ENCODE measurements around the gene MRPL54. TPM values are rescaled to one million over a fixed set of nuclear protein-coding genes. Genes with fewer than 3 reads are reported as not detected.

The MRPL54 gene
- total and polyA plus RNA-seq, 5 donors = 62.9 to 129 (median 73.7) TPM

- 3% methylated on average over 101 of the region's 101 CpGs for WGBS
- Histone ChIP-seq H3K27ac (ENCODE audit: low read length) (no peak within 1 kb of the TSS), H3K4me1 (ENCODE audit: control insufficient read depth, insufficient read depth, low read length) (no peaks in the 10 kb centered on the region), H3K4me3 (ENCODE audit: low read length) (peak within 1 kb of the TSS; percentile 36), H3K9me3 (ENCODE audit: control insufficient read depth, low read length) (peaks cover 10% of the 10 kb centered on the region), H3K27me3 (ENCODE audit: control insufficient read depth, insufficient read depth) (no peaks in the 10 kb centered on the region)
- DNase-seq = peak in 1 of 3 donors; percentile 44
- intact Hi-C loops (cut with DNase I) = no loop called here
- peak in 1 of 2 donors; percentile 24 for ATAC-seq
Observed at GRCh38 chr19:3785938-3786824, 23.7 kb downstream of the MRPL54 start, which contains the start of gene MATK. MATK (minus strand) TSS chr19:3786381; CDS start chr19:3785135, 1,246 bp downstream.

GRCh38 chr19:3788996-3789778 is 26.7 kb downstream of the MRPL54 start:
- no peak overlapping the region for H3K4me3 ChIP-seq (ENCODE audit: low read length)
- ATAC-seq (no peak), DNase-seq (peak in 1 of 3 donors; percentile 31)
- 47% methylated on average over 15 of the region's 16 CpGs for WGBS
- no peaks in the 10 kb centered on the region for H3K9me3 ChIP-seq (ENCODE audit: control insufficient read depth, low read length)
- H3K27ac ChIP-seq (ENCODE audit: low read length) = no peak overlapping the region
- no peaks in the 10 kb centered on the region for H3K4me1 ChIP-seq (ENCODE audit: control insufficient read depth, insufficient read depth, low read length)
- intact Hi-C loops (cut with DNase I) = no loop called here
- no peaks in the 10 kb centered on the region for H3K27me3 ChIP-seq (ENCODE audit: control insufficient read depth, insufficient read depth)

GRCh38 chr19:3790209-3790734 is 27.8 kb downstream of the MRPL54 start:
- intact Hi-C loops (cut with DNase I) = no loop called here
- H3K27me3 ChIP-seq (ENCODE audit: control insufficient read depth, insufficient read depth) = no peaks in the 10 kb centered on the region
- 61% methylated on average over 6 of the region's 6 CpGs for WGBS
- H3K27ac ChIP-seq (ENCODE audit: low read length) = no peak overlapping the region
- ATAC-seq (no peak), DNase-seq (peak in 1 of 3 donors; percentile 9)
- no peak overlapping the region for H3K4me3 ChIP-seq (ENCODE audit: low read length)
- H3K9me3 ChIP-seq (ENCODE audit: control insufficient read depth, low read length) = no peaks in the 10 kb centered on the region
- no peaks in the 10 kb centered on the region for H3K4me1 ChIP-seq (ENCODE audit: control insufficient read depth, insufficient read depth, low read length)

GRCh38 chr19:3790941-3791340 is 28.5 kb downstream of the MRPL54 start:
- Histone ChIP-seq H3K4me1 (ENCODE audit: control insufficient read depth, insufficient read depth, low read length) (no peaks in the 10 kb centered on the region), H3K27me3 (ENCODE audit: control insufficient read depth, insufficient read depth) (no peaks in the 10 kb centered on the region), H3K4me3 (ENCODE audit: low read length) (no peak overlapping the region), H3K27ac (ENCODE audit: low read length) (no peak overlapping the region), H3K9me3 (ENCODE audit: control insufficient read depth, low read length) (no peaks in the 10 kb centered on the region)
- intact Hi-C loops (cut with DNase I) = no loop called here
- WGBS = 82% methylated on average over 7 of the region's 7 CpGs
- DNase-seq (peak in 1 of 3 donors; percentile 1), ATAC-seq (no peak)

- 73% methylated on average over 3 of the region's 3 CpGs for WGBS
- no peaks in the 10 kb centered on the region for H3K27me3 ChIP-seq (ENCODE audit: control insufficient read depth, insufficient read depth)
- no peaks in the 10 kb centered on the region for H3K9me3 ChIP-seq (ENCODE audit: control insufficient read depth, low read length)
- intact Hi-C loops (cut with DNase I) = no loop called here
- no peaks in the 10 kb centered on the region for H3K4me1 ChIP-seq (ENCODE audit: control insufficient read depth, insufficient read depth, low read length)
- ATAC-seq (no peak), DNase-seq (peak in 1 of 3 donors; percentile 9)
- no peak overlapping the region for H3K27ac ChIP-seq (ENCODE audit: low read length)
- no peak overlapping the region for H3K4me3 ChIP-seq (ENCODE audit: low read length)
Observed at GRCh38 chr19:3792114-3792513, 29.6 kb downstream of the MRPL54 start.

GRCh38 chr19:3793799-3794198 is 31.3 kb downstream of the MRPL54 start:
- Histone ChIP-seq H3K4me3 (ENCODE audit: low read length) (no peak overlapping the region), H3K9me3 (ENCODE audit: control insufficient read depth, low read length) (no peaks in the 10 kb centered on the region), H3K27ac (ENCODE audit: low read length) (no peak overlapping the region), H3K27me3 (ENCODE audit: control insufficient read depth, insufficient read depth) (no peaks in the 10 kb centered on the region), H3K4me1 (ENCODE audit: control insufficient read depth, insufficient read depth, low read length) (no peaks in the 10 kb centered on the region)
- 96% methylated on average over 3 of the region's 3 CpGs for WGBS
- ATAC-seq (no peak), DNase-seq (peak in 1 of 3 donors; percentile 0)
- intact Hi-C loops (cut with DNase I) = no loop called here

GRCh38 chr19:3796358-3796757 is 33.9 kb downstream of the MRPL54 start:
- no peak overlapping the region for H3K27ac ChIP-seq (ENCODE audit: low read length)
- H3K27me3 ChIP-seq (ENCODE audit: control insufficient read depth, insufficient read depth) = no peaks in the 10 kb centered on the region
- ATAC-seq (no peak), DNase-seq (no peak)
- WGBS = 93% methylated on average over 2 of the region's 2 CpGs
- H3K4me3 ChIP-seq (ENCODE audit: low read length) = no peak overlapping the region
- intact Hi-C loops (cut with DNase I) = no loop called here
- H3K4me1 ChIP-seq (ENCODE audit: control insufficient read depth, insufficient read depth, low read length) = no peaks in the 10 kb centered on the region
- H3K9me3 ChIP-seq (ENCODE audit: control insufficient read depth, low read length) = no peaks in the 10 kb centered on the region

- Histone ChIP-seq H3K9me3 (ENCODE audit: control insufficient read depth, low read length) (no peaks in the 10 kb centered on the region), H3K4me3 (ENCODE audit: low read length) (no peak overlapping the region), H3K4me1 (ENCODE audit: control insufficient read depth, insufficient read depth, low read length) (no peaks in the 10 kb centered on the region), H3K27me3 (ENCODE audit: control insufficient read depth, insufficient read depth) (no peaks in the 10 kb centered on the region), H3K27ac (ENCODE audit: low read length) (no peak overlapping the region)
- ATAC-seq (no peak), DNase-seq (peak in 1 of 3 donors; percentile 12)
- intact Hi-C loops (cut with DNase I) = no loop called here
- WGBS = 69% methylated on average over 6 of the region's 6 CpGs
Observed at GRCh38 chr19:3798137-3798536, 35.7 kb downstream of the MRPL54 start.

GRCh38 chr19:3800996-3801395 is 38.5 kb downstream of the MRPL54 start:
- Histone ChIP-seq H3K4me1 (ENCODE audit: control insufficient read depth, insufficient read depth, low read length) (no peaks in the 10 kb centered on the region), H3K27ac (ENCODE audit: low read length) (no peak overlapping the region), H3K27me3 (ENCODE audit: control insufficient read depth, insufficient read depth) (no peaks in the 10 kb centered on the region), H3K9me3 (ENCODE audit: control insufficient read depth, low read length) (no peaks in the 10 kb centered on the region), H3K4me3 (ENCODE audit: low read length) (no peak overlapping the region)
- 35% methylated on average over 21 of the region's 21 CpGs for WGBS
- ATAC-seq (no peak), DNase-seq (no peak)
- intact Hi-C loops (cut with DNase I) = no loop called here

GRCh38 chr19:3801412-3802096 is 39.1 kb downstream of the MRPL54 start:
- intact Hi-C loops (cut with DNase I) = no loop called here
- ATAC-seq (peak; percentile 42 to 67), DNase-seq (peak in 2 of 3 donors; percentile 42 to 77)
- 2% methylated on average over 46 of the region's 46 CpGs for WGBS
- H3K27ac ChIP-seq (ENCODE audit: low read length) = no peak overlapping the region
- H3K9me3 ChIP-seq (ENCODE audit: control insufficient read depth, low read length) = no peaks in the 10 kb centered on the region
- H3K4me3 ChIP-seq (ENCODE audit: low read length) = no peak overlapping the region
- no peaks in the 10 kb centered on the region for H3K4me1 ChIP-seq (ENCODE audit: control insufficient read depth, insufficient read depth, low read length)
- no peaks in the 10 kb centered on the region for H3K27me3 ChIP-seq (ENCODE audit: control insufficient read depth, insufficient read depth)

Data from right cardiac atrium (tissue), 5 donors.